Measurements from ENCODE around the gene KDM4C.

Gene KDM4C

DNA sequence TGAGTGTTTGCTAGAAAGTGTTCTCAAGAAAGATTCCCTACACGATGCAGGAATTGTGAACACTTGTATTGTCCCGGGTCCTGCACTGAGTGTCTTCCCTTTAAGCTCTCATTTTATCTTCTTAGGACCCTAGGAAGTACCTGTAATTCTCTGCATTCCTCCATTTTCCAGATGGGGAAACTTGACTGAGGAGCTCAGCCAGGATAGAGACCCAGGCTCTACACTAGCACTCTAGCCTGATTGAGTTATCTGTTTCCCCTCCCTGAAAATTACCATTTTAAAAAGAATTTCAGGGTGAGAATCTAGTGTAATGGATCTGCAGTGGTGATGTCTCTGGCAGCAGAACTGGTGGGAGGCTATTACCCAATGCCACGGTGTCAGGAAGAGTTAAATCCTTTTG is 453.9 kb downstream of the KDM4C start:
- DNase-seq (ENCODE audit: low spot score): no peak

DNA sequence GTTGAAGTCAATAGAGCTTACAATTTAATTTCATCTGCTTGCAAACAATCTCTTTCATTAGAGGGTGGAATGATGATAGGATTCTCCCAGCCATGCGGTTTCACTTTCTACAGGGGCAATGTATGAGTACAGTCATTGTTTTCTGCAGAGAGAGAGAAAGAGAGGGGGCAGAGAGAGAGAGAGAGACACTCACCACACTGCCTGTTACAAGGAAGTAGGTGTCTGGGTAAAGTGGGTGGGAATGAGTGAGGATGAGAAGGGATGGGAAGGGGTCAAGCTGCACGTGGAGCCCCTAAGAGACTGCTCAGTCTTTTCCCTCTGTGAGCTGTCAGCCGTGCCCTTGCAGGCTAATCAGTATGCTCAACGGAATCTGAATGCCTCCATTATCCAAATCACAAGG is 454.3 kb downstream of the KDM4C start:
- peak; percentile 67 for DNase-seq (ENCODE audit: low spot score)

DNA sequence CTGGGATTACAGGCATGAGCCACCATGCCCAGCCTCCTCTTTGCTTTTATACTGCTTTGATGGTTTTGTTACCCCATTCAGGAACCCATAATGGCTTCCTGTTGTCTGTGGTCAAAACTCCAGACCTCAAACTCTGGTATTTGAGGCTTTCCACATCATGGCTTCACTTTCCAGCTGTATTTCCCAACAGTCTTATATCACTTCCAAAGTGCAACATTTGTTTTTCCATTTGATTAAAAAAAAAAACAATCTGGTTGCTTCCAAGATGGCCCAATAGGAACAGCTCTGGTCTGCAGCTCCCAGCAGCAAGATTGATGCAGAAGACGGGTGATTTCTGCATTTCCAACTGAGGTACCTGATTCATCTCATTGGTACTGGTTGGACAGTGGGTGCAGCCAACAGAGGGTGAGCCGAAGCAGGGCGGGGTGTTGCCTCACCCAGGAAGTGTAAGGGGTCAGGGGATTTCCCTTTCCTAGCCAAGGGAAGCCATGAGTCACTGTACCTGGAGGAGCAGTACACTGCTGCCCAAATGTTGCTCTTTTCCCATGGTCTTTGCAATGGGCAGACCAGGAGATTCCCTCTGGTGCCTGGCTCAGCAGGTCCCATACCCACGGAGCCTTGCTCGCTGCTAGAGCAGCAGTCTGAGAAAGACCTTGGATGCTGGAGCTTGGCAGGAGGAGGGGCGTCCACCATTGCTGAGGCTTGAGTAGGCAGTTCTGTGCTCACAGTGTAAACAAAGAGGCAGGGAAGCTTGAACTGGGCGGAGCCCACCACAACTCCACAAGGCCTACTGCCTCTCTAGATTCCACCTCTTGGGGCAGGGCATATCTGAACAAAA is 458.4 kb downstream of the KDM4C start:
- peak; percentile 91 for DNase-seq (ENCODE audit: low spot score)

DNA sequence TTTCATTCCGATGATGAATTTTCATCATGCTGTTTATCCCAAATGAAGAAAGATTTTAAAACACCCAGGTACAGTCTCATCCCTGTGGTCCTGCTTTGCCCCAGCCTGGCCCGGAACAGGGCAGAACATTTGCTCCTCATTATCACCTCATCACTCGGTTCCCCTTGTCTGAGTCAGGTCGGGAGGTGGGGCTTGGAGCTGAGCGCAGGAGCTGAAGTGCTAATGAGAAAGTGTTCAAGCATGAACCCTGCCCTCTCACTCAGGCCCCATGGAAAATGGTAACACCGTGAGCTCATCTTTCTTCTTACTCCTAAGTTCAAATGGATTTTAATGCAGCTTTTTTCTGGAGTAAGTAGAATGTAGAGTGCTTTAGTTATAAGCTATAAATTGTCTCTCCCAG is 466.2 kb downstream of the KDM4C start:
- DNase-seq (ENCODE audit: low spot score): peak; percentile 74

Data from kidney tubule cell (primary cell).